Measurements from ENCODE around the gene NRSN1. TPM values are rescaled to one million over a fixed set of nuclear protein-coding genes. Genes with fewer than 3 reads are reported as not detected.

NRSN1 gene
- total RNA-seq, 1 experiment from 2014 or later = not detected

DNA sequence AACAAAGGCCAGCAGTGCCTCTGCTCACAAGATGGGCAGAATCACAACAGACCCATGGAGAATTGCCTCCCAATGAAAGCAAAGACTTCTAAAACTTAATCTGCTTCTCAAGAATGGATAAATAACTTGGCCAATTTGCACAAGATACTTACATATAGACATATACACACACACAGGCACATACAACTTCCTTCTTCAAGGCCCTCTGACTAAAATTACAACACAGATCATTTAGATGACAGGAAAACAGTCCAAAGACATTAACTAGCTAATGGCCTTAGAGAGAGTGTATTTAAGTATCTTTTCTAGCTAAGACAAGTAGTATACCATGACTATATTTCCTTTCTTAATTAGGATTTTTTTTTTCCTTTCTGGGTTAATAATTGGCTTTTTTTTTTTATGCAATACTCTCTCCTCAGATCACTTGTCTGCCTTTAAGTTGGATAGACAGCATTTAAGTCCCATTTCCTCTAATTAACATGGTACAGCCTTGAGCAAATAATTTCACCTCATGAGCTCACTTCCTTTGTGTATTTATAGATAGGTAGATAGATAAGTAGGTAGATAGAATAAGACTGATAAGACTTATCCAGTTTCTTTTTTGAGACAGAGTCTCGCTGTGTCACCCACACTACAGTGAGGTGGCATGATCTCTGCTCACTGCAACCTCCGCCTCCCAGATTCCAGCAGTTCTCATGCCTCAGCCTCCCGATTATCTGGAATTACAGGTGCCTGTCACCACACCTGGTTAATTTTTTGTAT, 70.0 kb downstream of the NRSN1 start:
- TF ChIP-seq, protein P1, sequence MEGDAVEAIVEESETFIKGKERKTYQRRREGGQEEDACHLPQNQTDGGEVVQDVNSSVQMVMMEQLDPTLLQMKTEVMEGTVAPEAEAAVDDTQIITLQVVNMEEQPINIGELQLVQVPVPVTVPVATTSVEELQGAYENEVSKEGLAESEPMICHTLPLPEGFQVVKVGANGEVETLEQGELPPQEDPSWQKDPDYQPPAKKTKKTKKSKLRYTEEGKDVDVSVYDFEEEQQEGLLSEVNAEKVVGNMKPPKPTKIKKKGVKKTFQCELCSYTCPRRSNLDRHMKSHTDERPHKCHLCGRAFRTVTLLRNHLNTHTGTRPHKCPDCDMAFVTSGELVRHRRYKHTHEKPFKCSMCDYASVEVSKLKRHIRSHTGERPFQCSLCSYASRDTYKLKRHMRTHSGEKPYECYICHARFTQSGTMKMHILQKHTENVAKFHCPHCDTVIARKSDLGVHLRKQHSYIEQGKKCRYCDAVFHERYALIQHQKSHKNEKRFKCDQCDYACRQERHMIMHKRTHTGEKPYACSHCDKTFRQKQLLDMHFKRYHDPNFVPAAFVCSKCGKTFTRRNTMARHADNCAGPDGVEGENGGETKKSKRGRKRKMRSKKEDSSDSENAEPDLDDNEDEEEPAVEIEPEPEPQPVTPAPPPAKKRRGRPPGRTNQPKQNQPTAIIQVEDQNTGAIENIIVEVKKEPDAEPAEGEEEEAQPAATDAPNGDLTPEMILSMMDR (conservative IDR thresholded peaks at IDR 0.05) = no peak
- DNase-seq = no peak
- no peaks in the 10 kb centered on the region; the same call in 1 of the 2 replicates for H3K27me3 Mint-ChIP-seq (ENCODE audit: low read depth)
- H3K4ac ChIP-seq (ENCODE audit: low read depth, low read length) = no peak overlapping the region
- H2AK5ac ChIP-seq (ENCODE audit: insufficient read length, low read length) = no peak overlapping the region
- no peaks in the 10 kb centered on the region for H3K4me1 ChIP-seq (ENCODE audit: insufficient read depth, low read length)
- no peak overlapping the region for H3T11ph ChIP-seq (ENCODE audit: low read length)
- H3K18ac ChIP-seq (ENCODE audit: insufficient read length, low read depth, low read length) = no peak overlapping the region
- H4K5ac ChIP-seq (ENCODE audit: insufficient read length, low read depth, low read length) = no peak overlapping the region
- H3K4me3 Mint-ChIP-seq = no peak overlapping the region
- no peak overlapping the region for H2BK5ac ChIP-seq (ENCODE audit: insufficient read length, low read length)
- H2BK12ac ChIP-seq (ENCODE audit: insufficient read length, low read depth, low read length) = no peak overlapping the region
- H4K8ac ChIP-seq (replicated peaks; ENCODE audit: insufficient read length, low read depth, low read length) = no peak overlapping the region
- H3K36me3 Mint-ChIP-seq (ENCODE audit: insufficient read depth in 1 of 3, low read depth in 3 of 3) = peaks cover 0 to 13% (median 0%) of the 10 kb centered on the region in 3 experiments; a peak in 2 of 7 replicates
- no peak overlapping the region for H2BK20ac ChIP-seq (ENCODE audit: low read depth, low read length, poor library complexity, severe bottlenecking)
- H3K9ac ChIP-seq (ENCODE audit: extremely low read depth, insufficient read length, low read length) = no peak overlapping the region
- H3K56ac ChIP-seq (ENCODE audit: insufficient read length, low read depth, low read length) = no peak overlapping the region
- no peak overlapping the region for H4K91ac ChIP-seq (ENCODE audit: insufficient read length, low read depth, low read length)
- H3K27ac ChIP-seq (ENCODE audit: insufficient read length, low read depth, low read length) = no peak overlapping the region
- H3K4me2 ChIP-seq (ENCODE audit: insufficient read depth, insufficient read length, low read length) = no peak overlapping the region
- no peak overlapping the region for H2AFZ ChIP-seq (ENCODE audit: low read length)
- no peaks in the 10 kb centered on the region for H3K79me1 ChIP-seq (ENCODE audit: insufficient read depth, low read depth, low read length, poor library complexity, severe bottlenecking)
- H2BK15ac ChIP-seq (ENCODE audit: low read depth, low read length) = no peak overlapping the region
- no peaks in the 10 kb centered on the region for H3K79me2 ChIP-seq (ENCODE audit: insufficient read depth, low read length)
- no peak overlapping the region for H3K23ac ChIP-seq (ENCODE audit: insufficient read length, low read depth, low read length)
- no peaks in the 10 kb centered on the region for H3K23me2 ChIP-seq (ENCODE audit: insufficient read length, low read depth, low read length, poor library complexity, severe bottlenecking)
- no peak overlapping the region for H2BK120ac ChIP-seq (ENCODE audit: low read depth, low read length, poor library complexity, severe bottlenecking)
- no peaks in the 10 kb centered on the region for H3K27me3 ChIP-seq (ENCODE audit: insufficient read depth, low read length)
- H3K9me3 Mint-ChIP-seq = peaks cover 5 to 10% of the 10 kb centered on the region in 2 experiments; a peak in 4 of 5 replicates
- H3K27ac Mint-ChIP-seq = peak overlapping the region in 1 of 3 experiments; percentile 57; a peak in 1 of 7 replicates
- WGBS (ENCODE audit: extremely low coverage, insufficient read length, low lambda C conversion rate) = no CpG with 5 or more reads among the region's 3 CpGs
- no peak overlapping the region for H3K14ac ChIP-seq (ENCODE audit: insufficient read depth, low read length)
- no peaks in the 10 kb centered on the region for H3K4me1 Mint-ChIP-seq
- no peaks in the 10 kb centered on the region for H4K20me1 ChIP-seq (ENCODE audit: control insufficient read depth, insufficient read depth, insufficient read length)
- H3K9me3 ChIP-seq (ENCODE audit: control insufficient read depth, low read depth, low read length) = no peaks in the 10 kb centered on the region

Other genes starting within 250 kb of the NRSN1 start
- 0.57 and 0.59 TPM in 2 replicates for gene DCDC2, start 231.8 kb downstream of the NRSN1 start, total RNA-seq (2021)